Activated CD8-positive, alpha-beta memory T cell treated with anti-CD3 and anti-CD28 coated beads, Interleukin-2, amount 50 U/mL, for 4 hours (primary cell): ENCODE measurements around the gene UBAC2.
A peak's percentile ranks its signal among the peaks of the same experiment; 100 is the strongest.

Source experiments
- DNase-seq: peaks from one replicate; pipeline ENCODE4 v3.0.0-alpha.2; 2020

Gene UBAC2

GRCh38 chr13:99273128-99273527 is 72.5 kb downstream of the UBAC2 start:
- no peak for DNase-seq

GRCh38 chr13:99275093-99275469 is 74.4 kb downstream of the UBAC2 start:
- peak; percentile 36 for DNase-seq

- no peak for DNase-seq
Observed at GRCh38 chr13:99276706-99277105, 76.1 kb downstream of the UBAC2 start.

GRCh38 chr13:99277629-99278028 is 77.0 kb downstream of the UBAC2 start:
- no peak for DNase-seq

- DNase-seq, result no peak
Observed at GRCh38 chr13:99278200-99278599, 77.5 kb downstream of the UBAC2 start.

- DNase-seq, result no peak
Observed at GRCh38 chr13:99278843-99279242, 78.2 kb downstream of the UBAC2 start.

DNA sequence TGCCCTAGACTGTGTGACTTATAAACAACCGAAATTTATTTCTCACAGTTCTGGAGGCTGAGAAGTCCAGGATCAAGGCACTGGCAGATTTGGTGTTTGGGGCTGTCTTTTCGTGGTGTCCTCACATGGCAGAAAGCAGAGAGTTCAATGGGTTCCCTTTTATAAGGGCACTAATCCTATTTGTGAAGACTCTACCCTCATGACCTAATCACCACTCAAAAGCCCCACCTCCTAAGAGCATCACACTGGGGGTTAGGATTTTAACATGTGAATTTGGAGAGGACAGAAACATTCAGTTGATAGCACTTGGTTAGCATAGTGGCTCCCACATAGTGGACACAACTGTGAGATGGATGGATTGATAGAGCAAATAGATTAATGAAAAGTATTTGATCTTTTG is 79.0 kb downstream of the UBAC2 start:
- DNase-seq, result no peak

DNA sequence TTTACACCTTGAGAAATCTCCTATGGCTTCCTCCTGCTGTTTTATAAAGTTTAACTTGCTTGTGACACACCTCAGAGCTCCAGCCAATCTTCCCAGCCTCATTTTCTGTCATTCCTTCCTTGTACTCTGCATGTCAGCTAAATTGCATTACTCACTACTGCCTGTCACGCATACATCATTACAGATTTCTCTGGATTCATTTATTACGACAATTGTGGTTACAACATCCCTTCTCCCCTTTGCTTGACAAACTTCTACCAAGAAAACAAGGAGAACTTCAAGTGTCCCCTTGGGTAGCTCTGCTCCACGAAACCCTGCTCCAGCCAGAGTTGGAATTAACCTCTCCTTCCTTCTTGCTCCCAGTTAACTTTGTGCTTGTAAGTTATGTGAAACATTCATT is 79.5 kb downstream of the UBAC2 start:
- no peak for DNase-seq

- peak; percentile 69 for DNase-seq
Observed at GRCh38 chr13:99281811-99282263, 81.2 kb downstream of the UBAC2 start.

DNA sequence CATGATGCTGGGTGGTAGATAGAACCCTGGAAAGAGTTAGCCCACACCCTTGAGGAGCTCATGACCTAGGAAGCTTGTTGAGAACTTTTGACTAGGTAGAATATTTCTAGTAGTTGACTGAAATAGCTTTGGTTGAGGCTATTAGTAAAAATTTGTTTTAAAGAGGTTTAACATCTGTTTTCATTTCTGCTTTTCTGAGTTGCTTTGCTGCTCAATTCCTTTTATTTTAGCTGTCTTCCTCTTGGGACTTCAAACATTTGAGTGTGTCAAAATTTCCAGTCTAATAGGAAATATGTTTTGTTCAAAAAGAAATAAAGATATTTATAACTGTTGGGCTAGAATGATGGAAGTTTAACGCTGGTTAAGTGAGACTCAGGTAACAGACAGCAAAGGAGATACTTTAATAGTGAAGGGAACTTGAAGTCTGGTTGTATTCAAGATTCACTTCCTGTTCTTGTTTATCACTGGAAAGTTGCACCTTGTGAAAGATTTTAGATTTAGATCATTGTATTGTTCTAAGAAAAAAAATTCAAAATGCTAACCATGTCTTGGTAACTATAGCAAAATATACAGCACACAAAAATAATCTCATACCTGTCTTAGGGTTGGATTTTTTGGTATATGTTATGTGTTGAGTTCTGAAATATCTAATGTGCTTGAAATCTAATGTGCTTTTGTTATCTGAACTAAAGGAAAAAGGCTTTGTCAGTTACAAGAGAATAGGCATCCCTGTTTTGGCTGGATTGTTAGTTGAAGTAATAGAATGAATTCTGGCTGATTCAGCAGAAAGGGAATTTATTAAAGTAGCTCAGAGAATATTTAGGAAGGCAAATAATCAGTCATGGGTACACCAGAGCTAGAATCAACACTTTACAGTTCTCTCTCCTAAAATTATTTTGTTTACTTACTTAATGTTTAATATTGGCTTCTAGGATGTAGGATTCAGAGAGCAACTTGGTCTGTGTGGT is 81.9 kb downstream of the UBAC2 start:
- no peak for DNase-seq

GRCh38 chr13:99285432-99286182 is 85.0 kb downstream of the UBAC2 start:
- no peak for DNase-seq

DNA sequence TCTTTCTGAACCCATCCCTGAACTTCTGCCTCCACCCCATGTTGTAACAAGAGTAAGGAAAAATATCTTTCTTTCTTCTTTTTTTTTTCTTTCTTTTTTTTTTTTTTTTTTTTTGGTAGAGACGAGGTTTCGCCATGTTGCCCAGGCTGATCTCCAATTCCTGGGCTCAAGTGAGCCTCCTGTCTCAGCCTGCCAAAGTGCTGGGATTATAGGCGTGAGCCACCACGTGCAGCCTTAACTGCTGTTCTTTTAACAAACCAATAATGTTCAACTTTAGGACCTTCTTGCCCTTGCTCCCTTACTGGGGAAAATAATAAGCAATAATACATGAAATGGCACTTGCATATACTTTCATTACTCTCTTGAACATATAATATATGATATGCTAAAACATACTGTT is 86.9 kb downstream of the UBAC2 start:
- DNase-seq, result no peak

DNA sequence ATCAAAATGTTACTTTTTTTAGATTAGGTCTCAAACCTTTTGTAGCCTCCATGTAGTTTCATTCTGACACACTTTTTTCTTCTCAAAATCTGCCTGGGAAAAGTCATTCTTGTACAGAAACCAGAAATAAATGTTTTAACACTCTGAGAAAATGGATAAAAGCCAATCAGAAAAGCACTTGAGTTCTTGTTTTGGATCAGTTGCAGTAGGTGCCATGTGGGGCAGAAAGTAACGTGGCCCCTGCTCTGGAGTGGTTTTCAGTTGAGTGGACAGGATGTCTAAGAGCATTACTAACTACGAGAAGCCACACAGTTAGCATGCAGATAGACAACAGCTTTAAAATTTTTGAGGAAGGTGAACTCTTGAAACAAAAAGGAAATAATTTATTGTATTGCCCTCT is 87.4 kb downstream of the UBAC2 start:
- DNase-seq, result no peak

DNA sequence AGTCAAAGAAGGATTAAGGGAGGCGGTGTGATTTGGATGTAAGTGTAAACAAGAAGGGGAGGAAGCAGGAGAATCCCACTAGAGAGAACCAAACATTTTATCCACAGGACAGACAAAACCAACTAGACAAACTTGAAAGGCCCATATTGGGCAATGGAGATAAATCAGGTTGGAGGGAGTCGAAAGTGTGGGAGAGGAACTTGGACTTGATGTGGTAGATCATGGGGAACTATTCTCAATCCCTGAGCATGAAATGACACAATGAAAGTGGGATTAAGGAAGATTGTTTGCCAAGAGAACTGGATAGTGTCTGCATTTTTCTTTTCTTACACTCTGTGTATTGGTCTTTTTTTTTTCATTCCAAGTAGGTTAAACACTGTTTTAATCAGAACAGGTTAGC is 88.6 kb downstream of the UBAC2 start:
- no peak for DNase-seq

DNA sequence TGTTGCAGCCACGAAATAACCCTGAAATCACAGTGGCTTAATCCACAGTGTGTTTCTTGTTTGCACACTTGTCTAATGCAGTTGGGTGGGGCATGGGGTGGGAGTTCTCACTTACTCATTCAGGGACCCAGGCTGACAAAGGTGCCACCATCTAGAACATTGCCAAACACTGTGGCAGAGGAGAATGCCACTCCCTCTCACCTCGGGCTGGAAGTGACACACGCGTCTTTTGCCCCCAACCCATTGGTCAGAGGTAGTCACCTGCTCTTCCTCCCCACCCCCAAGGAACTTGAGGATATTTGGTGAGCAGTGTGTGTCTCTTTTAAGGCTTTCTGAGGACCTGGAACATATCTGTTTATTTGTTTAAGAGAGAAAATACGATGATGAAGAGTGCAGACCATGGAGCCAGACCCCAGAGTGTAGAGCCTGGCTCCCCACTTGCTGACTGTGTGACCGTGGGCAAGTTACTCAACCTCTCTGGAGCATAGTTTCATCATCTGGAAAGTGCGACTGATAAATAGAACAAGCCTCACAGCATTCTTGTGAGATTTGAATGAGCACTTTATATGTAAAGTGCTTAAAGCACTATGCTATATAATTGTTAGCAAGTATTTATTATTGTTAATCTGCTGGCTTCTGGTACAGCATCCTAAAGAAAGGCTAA is 89.2 kb downstream of the UBAC2 start:
- DNase-seq, result peak; percentile 59

DNA sequence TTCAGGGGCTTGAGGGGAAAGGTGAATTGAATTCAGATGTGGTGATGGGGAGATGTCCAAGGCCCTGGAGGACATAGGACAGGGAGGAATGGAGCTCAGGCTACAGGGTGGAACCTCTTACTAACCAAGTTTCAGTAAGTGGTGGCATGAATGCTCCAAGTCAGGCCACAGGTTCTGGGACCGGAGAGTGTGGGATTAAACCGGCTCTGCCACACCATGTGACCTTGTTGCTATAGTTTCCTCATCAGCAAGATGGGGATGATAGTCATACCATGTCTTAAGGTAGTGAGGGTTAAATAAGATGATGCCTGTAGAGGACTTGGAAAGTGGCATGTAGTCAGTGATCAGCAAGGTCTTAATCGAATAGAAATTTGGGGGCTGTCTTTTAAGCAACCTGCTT is 90.2 kb downstream of the UBAC2 start:
- no peak for DNase-seq

- no peak for DNase-seq
Observed at GRCh38 chr13:99293178-99293577, 92.5 kb downstream of the UBAC2 start.

DNA sequence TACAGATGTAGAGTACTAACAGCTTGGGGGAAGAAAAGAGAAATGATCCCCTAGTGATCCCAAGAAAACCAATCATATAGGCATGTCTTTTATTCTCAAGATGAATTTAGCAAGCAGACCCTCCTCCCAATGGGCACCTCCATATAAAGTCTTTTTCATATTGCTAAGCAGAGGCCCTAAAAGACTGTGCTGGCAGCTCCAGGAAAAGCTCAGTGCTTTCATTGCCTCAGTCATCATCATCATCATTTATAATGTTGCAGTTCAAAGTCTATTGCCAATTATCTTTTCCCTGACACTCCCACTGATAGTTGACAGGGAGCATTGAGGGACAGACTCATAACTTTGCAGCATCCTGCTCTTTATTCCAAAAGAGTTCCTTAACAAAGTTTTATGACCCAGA is 93.5 kb downstream of the UBAC2 start:
- DNase-seq, result no peak

DNA sequence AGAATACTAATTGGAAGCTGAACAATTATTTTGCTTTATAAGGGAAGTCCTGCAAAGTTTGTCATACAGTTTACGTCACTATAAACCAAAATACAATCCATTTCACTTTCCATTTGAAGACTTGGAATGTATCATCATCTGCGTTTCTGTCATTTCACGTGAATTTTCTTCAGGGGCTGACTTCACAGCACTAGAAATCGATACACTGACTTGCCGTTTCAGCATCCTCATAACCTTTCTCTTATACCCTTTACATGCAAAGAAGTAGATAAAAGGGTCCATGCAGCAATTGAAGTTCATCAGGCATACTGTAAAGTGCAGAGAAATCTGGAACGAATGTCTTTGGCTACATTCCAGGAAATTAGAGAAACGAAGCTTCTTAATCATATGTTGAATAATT is 94.3 kb downstream of the UBAC2 start:
- no peak for DNase-seq

DNA sequence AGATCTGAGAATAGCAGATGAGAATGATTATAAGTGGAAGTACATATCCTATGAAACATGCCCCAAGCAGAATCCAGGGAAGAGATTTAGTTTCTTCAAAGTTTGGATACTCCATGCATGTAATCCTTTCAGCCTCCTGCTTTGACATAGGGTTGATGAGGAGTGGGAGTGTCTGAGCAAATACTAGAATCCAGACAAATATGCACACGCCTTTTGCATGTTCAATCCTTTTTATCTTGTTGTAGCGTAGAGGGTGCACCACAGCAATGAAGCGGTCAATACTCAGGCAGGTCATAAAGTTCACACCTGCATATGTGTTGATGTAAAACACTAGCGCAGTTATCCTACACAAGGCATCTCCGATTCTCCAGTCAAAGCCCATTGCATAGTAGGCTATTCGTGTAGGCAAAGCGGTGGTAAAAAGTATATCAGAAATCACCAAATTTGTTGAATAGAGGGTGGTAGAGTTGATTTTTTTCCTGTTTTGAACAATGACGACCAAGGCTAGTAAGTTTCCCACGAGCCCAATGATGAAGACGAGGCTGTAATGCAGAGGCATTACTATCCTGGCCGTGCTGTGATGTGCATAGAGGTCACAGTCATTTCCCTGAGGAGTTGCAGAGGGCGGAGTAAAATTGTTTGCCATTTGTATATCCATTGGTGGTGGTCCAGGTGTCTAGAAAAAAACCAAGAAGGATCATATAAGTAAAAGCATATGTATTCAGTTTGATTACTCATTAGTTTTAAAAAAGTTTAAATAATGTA is 95.0 kb downstream of the UBAC2 start:
- no peak for DNase-seq

DNA sequence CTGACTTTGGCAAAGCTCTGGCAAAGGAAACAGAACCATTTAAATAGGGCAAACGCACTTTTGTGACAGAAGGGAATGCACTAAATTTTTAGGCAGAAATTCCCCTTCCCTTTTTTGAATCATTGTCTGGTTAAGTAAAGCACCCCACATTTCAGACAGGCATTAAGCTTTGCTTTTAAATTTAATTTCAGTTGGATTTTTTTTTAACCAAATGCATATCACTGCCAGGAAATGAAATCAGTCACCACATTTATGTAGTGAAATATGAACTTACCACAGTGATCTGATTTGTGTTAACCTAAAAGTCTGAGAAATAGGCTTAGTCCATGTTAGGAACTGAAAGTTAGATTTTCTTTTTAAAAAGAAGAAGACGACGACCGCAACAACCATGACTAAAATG is 95.7 kb downstream of the UBAC2 start:
- no peak for DNase-seq

- no peak for DNase-seq
Observed at GRCh38 chr13:99297331-99297730, 96.7 kb downstream of the UBAC2 start.

DNA sequence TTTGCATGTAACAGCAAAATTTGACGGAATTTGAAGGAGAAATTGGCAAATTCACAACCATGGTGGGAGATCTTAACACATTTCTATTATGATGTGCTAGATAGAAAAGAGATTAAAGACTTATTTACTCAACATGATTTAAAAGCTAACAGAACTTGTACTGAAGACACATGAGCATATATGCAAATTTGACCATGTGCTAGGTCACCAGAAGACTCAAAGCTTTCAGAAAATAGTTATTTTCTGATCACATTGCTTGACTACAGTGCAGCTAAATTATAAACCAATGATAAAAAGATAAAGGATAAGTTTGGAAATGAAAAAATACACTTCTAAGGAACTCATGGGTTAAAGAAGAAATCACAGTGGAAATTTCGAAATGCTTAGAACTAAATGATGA is 97.4 kb downstream of the UBAC2 start:
- no peak for DNase-seq
